GM18867 (cell line): ENCODE data around the gene ZRANB1.

ENCODE experiments used
- ATAC-seq: cut with Tn5 transposase; IDR thresholded peaks from one replicate; pipeline ENCODE4 v1.9.1; 2021; ENCODE audit warnings: mild to moderate bottlenecking, moderate library complexity; ENCODE audit not compliant: unreplicated experiment

The ZRANB1 gene

DNA sequence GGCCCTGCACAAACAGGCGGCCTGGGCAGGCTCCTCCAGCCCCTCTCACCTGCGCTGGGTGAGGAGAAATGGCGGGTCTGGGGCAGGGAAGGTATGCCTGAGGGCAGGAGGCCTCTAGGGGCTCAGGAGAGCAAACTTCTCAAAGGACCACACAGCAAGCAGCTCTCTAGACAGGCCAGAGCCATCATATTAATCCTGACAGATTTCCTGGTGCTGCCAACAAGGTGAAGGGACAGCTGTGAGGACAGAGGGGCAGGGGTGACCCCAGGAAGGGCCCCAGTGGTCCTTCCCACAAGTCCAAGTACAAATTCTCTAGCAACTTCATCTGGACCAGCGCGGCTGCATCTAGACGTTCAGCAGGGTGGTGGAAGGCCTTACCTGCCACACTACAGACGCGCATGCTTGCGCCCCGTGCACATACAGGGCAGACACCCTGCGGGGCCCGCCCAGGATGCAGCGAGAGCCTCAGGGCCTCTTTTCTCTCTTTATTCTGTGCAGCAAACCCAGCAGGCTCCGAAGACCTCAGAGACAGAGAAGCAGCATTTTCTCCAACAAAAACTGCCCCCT is 62.1 kb downstream of the ZRANB1 start:
- ATAC-seq = no peak

GRCh38 chr10:125004571-125005311 is 62.8 kb downstream of the ZRANB1 start:
- ATAC-seq = no peak

DNA sequence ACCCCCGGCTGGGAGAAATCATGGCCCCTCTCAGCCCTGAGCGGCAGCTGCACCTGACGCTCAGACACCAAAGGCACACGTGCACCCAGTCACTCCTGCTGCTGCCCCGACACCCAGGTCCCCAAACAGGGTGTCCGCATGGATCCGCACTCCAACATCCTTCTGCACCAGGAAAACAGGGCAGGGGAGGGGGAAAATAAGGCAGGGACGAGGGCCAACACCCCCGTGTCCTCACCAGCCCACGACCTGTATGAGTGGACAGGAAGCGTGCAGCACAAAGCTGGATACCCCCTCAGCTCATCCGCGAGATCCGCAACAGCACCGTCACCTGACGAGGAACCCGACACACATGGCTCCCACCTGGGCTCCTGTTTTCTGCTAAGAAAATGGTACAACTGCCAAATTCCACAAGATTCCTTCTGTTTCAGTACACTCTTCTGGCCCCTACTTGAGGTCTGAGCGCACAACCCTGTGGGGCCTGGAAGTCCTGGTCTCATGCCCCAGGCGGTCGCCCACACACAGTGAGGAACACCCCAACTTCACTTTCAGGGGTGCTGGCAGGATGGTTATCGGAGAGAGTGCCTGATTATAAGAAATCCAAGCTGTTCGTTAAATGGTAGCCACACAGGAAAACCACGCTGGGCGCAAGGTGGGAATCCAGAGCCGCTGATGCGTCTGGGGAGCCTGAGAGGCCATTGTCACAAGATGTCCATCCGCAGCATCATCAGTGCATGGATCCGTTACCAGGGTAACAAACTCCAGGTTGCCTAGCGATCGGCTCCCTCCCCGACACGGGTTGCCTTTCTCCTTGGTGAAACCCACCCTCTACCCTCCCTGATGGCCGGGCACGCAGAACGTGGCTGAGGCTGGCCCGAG is 63.6 kb downstream of the ZRANB1 start:
- no peak for ATAC-seq

DNA sequence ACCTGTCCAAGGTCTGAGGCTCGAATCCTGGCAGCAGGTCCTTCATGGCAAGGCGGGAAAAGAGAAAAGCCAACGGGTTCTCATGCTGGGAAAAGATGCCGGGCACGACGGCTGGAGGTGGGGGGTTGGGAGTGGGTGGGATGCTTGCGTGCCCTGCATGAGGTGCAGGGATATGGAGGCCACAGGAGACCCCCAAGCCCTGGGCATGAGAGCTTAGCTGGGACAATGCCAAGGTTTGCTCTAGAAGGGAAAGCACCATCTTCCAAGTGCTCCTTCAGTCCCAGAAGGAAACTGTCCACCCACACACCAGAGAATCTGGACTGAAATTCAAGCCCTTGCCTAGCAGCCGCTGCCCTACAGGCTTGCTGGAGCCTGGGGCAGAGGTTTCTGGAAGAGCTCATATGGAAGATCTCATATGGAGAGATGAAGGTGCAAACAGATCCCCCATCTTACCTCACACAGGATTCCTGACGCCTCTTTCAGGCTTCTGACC is 64.3 kb downstream of the ZRANB1 start:
- no peak for ATAC-seq

- no peak for ATAC-seq
Measured at GRCh38 chr10:125006921-125007426, 65.1 kb downstream of the ZRANB1 start.

DNA sequence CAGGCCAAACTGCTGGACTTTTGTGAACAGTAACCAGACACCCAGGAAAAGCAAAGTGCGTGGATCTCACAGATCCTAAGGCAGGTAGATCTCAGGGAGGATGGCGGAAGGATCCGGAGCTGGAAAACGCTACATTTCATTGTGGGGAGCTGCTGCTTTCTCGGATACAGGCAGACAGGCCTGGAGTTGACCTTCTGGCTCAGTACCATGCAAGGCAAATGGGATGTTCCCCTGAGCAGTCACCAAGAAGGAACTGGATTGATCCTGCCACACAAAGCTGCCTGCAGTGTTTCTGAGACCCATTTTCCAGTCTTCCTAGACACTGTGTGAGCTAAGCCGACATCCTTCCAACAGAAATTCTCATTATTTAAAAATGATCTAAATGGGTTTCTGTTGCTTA is 65.5 kb downstream of the ZRANB1 start:
- ATAC-seq = no peak

DNA sequence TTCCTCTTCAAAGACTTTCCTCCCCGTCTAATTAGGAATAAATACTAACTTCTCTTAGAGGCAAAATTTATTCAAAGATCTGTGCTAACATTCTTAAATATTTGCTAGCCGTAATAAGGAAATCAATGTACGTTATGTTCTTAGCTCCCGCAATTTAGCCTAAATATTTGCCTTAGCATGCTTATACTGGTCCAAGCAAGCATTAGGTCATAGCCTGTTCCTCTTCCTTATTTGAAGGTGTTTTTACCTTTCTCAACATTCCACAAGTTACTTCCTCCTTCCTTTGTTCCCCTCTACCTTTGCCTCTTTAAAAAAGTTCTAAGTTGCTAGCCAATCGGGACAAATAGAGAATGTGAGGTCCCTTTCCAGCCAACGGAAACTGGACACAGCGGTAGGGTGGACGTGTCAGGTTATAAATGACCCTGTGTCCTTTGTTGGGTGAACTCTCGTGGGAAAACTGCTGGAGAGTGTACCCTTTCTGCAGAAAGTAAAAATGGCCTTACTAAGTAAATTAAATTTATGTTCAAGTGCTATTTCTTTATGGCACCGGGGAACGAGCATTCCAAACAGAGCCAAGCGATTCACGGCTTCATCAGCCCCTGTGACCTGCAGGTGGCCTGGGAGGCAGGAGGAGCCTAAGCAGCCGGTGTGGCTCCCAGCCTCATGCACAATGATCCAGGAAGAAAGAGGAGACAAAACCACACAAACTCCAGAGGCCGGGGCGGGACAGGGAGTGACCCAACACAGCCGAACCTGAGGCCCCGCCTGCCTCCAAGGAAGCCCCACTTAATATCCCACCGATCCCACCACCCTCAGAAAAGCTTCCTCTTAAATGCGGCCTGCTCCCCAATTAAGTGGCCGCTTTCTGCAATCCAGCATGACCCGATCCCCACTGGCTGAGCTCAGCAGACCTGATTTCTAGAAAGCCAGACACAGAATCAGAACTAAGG is 67.0 kb downstream of the ZRANB1 start:
- ATAC-seq = no peak

DNA sequence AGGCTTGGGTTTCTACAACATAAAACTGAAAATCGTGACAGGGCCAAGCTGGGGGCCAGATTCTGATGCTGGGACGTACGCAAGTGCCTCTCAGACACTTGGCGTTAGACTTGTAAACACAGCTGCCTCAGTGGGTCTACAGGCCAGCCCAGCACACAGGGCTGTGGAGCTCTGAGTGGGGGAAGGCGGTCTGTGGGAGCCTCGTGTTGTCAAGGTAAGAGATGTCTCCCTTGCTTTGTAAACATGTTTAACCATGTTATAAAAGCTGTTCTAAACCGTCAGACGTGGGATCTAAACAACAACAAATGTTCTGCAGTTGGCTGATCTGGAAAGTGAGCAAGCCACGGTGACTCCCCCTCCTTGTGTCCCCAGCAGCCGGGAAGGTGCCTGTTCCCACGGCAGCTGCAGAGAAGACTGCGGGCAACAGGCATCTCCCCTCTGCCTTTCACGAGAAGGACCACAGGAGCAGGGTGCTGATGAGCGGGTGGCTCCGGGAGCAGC is 67.8 kb downstream of the ZRANB1 start:
- no peak for ATAC-seq

- ATAC-seq = no peak
Measured at GRCh38 chr10:125010362-125010761, 68.4 kb downstream of the ZRANB1 start.

- ATAC-seq = no peak
Measured at GRCh38 chr10:125011171-125011925, 69.4 kb downstream of the ZRANB1 start.

GRCh38 chr10:125011926-125012705 is 70.2 kb downstream of the ZRANB1 start:
- no peak for ATAC-seq

DNA sequence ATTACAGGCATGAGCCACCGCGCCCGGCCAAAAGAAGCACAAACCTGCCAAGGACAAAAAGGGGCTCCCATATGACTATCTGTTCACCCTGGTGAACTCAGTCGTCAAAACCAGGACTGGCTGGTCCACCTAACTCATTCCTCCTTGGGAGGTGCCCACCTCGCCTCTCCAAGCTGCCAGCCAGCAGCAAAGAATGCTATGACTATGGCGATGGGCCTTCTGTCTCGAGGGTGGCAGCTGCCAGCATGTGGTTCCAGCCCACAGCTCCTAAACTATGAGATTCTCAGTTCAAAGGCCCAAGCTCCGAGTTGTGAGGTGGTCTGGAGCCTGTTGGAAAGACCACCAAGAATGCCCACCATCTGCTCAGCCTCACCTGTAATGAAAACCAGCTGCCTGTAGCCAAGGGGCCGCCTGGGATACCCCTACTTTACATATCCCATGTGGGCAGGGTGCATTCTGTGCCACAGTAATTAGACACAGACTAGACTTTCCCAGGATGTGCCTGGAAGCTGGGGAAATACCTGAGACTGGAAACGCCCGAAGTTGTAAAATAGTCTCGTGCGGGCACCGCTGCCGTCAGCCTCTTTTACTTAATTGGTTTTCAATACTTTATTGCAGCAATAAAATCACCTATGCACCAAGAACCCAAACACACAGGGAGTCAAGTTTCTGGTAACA is 71.1 kb downstream of the ZRANB1 start:
- no peak for ATAC-seq

DNA sequence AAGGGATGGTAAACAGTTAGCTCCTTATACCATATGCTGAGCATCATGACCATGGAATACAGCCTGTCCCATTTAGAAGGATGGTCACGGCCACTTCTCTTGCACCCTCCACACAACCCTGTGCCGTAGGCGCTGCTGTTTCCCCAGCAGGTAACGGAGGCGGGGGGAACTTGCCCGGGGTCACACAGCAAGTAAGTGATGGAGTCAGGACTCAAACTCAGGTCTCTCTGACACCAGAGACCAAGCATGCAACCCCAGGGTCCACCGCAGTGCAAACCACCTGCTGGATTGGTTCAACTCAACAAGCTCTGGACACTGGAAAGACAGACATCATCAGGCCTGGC is 71.6 kb downstream of the ZRANB1 start:
- ATAC-seq = no peak

DNA sequence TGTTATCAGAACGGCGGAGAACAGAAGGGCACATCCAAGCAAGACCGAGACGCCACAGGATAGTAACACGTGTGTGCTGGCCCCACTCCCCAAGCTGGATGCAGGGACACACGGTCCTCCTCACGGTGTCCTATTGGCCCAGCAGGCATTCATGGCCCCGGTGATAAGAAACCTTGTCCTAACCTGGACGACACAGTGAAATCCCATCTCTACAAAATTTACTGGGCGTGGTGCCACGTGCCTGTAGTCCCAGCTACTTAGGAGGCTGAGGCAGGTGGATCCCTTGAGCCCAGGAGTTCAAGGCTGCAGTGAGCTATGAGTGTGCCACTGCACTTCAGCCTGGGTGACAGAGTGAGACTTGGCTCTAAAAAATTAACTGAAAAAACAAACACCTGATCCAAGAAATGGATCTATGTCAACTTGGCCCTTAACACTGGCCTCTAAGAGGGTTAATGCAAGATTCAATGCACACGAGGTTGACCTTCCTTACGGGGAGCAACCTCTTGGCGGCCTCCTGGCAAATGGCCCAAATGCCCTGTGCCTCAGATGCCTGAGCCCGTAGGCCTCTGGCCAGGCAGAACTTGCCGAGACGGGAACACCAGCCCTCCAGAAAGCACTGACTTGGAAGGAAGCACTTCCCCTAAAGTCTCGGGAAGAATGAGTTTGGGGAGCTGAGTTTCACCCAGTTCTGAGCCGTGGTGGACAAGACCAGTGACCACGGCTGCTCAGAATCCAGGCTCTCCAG is 72.3 kb downstream of the ZRANB1 start:
- ATAC-seq = no peak

DNA sequence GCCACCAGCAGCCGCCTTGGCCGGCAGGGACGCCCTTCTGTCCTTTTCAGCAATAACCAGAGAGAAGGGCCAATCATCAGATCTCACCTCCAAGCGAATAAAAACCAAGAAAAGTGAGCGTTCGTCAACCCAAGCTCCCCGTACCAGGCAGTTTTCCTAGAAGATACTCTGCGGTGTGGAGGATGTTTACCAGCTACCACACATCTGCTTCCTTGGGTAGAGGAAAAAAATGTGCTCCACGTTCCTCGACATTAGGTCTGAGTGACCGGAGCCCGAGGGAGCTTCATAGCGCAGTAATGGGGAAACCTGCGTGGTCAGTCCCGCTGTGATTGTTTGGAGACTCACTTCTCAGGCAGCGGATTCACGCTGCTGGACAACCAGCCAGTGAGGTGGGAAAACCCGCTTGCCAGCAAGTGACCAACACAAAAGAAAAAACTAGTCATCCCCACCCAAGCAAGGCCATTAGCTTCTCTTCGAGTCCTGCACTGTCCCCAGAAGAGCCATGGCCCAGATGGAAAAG is 73.0 kb downstream of the ZRANB1 start:
- ATAC-seq = no peak

- ATAC-seq = no peak
Measured at GRCh38 chr10:125015356-125015944, 73.5 kb downstream of the ZRANB1 start.

DNA sequence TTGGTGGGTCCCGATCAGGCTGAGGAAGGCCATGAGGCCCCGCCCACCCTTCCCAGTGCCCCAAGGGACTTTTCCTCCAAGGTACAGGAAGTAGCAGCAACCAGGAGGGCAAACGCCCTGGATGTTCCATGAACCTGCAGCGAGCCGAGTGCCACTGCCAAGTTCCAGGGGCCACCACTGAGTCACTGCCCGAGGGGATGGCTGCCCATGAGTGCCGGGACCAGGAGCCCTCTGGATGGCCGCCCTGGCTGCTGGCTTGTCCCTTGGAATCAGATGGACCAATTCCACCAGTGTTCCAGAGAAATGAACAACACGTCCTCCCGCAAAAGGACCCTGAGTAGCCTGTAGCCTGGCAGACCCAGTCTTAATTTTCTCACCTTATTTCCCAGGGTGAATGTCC is 74.2 kb downstream of the ZRANB1 start:
- no peak for ATAC-seq
